IMR-90 (cell line): Measurements from ENCODE around the gene ITSN1. TPM values are rescaled to one million over a fixed set of nuclear protein-coding genes. Genes with fewer than 3 reads are reported as not detected.

ENCODE experiments used
- ATAC-seq: fragments of 200-7000 bp; cut with Tn5 transposase; 2 replicates; pipeline ENCODE4 v1.9.1; 2020; ENCODE audit warnings: low read depth, mild to moderate bottlenecking, moderate library complexity
- BruUV-seq: library from RNA; stranded (reverse); fragments of 400-500 nt; replicated peaks from 2 replicates; lab custom pipeline; 2021; lab: Mats Ljungman, UMichigan
- CTCF ChIA-PET: fragments of 300-600 bp; formaldehyde crosslinking; extraction: SDS; loops from one replicate; lab custom pipeline; 2021; ENCODE audit warnings: antibody characterized with exemption; lab: Yijun Ruan, JAX
- POLR2A ChIA-PET: fragments of 300-600 bp; sonication (Branson Sonifier 250); formaldehyde crosslinking; loops from one replicate; lab custom pipeline; 2022; ENCODE audit warnings: antibody characterized with exemption; ENCODE audit not compliant: unreplicated experiment; lab: Charles Lee
- DNase-seq: peaks from one replicate; pipeline ENCODE4 v3.0.0; 2013
- H2AFZ ChIP-seq: replicated peaks from 2 replicates; pipeline ENCODE3; 2013; ENCODE audit warnings: low read length, mild to moderate bottlenecking; ENCODE audit not compliant: poor library complexity
- H2AK5ac ChIP-seq: 2 replicates; pipeline ENCODE4 v1.6.1; 2013; ENCODE audit warnings: low read depth, low read length, inconsistent platforms
- H2AK9ac ChIP-seq: replicated peaks from 2 replicates; pipeline ENCODE3; 2013; ENCODE audit warnings: mild to moderate bottlenecking, low read depth, low read length, moderate library complexity; ENCODE audit not compliant: poor library complexity
- H2BK120ac ChIP-seq: 2 replicates; pipeline ENCODE4 v1.6.1; 2013; ENCODE audit warnings: low read depth, low read length, inconsistent platforms
- H2BK15ac ChIP-seq: 3 replicates; pipeline ENCODE4 v1.6.1; 2013; ENCODE audit warnings: low read depth, low read length, inconsistent platforms
- H2BK20ac ChIP-seq: 2 replicates; pipeline ENCODE4 v1.6.1; 2013; ENCODE audit warnings: low read depth, mild to moderate bottlenecking, inconsistent platforms, low read length, moderate library complexity
- H2BK5ac ChIP-seq: 2 replicates; pipeline ENCODE4 v1.6.1; 2013; ENCODE audit warnings: mild to moderate bottlenecking, low read depth, low read length, inconsistent platforms; ENCODE audit not compliant: poor library complexity, severe bottlenecking
- H3K14ac ChIP-seq: replicated peaks from 2 replicates; pipeline ENCODE4 v1.6.1; 2013; ENCODE audit warnings: low read depth, low read length, inconsistent platforms
- H3K18ac ChIP-seq: 2 replicates; pipeline ENCODE4 v1.6.1; 2013; ENCODE audit warnings: low read depth, low read length, control low read depth
- H3K23ac ChIP-seq: 2 replicates; pipeline ENCODE4 v1.6.1; 2013; ENCODE audit warnings: low read depth, low read length, inconsistent platforms
- H3K27ac ChIP-seq: 2 replicates; pipeline ENCODE4 v1.5.1; 2013; ENCODE audit warnings: mild to moderate bottlenecking, control low read depth, low read length; ENCODE audit not compliant: insufficient read depth
- H3K27me3 ChIP-seq: 2 replicates; pipeline ENCODE4 v1.6.1; 2013; ENCODE audit warnings: low read length; ENCODE audit not compliant: control insufficient read depth, insufficient read depth
- H3K36me3 ChIP-seq: 2 replicates; pipeline ENCODE4 v1.6.1; 2013; ENCODE audit warnings: low read length, mixed read lengths; ENCODE audit not compliant: control insufficient read depth, insufficient read depth
- H3K4ac ChIP-seq: 2 replicates; pipeline ENCODE4 v1.6.1; 2013; ENCODE audit warnings: low read depth, low read length, inconsistent platforms
- H3K4me1 ChIP-seq: 2 replicates; pipeline ENCODE4 v1.6.1; 2013; ENCODE audit warnings: low read length, mixed read lengths; ENCODE audit not compliant: control insufficient read depth, insufficient read depth
- H3K4me2 ChIP-seq: 2 replicates; pipeline ENCODE4 v1.6.1; 2013; ENCODE audit warnings: low read depth, mild to moderate bottlenecking, control low read depth, low read length, moderate library complexity
- H3K4me3 ChIP-seq: 2 replicates; pipeline ENCODE4 v1.5.1; 2013; ENCODE audit warnings: low read depth, mild to moderate bottlenecking, control low read depth, low read length, moderate library complexity; ENCODE audit not compliant: insufficient read depth
- H3K56ac ChIP-seq: 2 replicates; pipeline ENCODE4 v1.6.1; 2013; ENCODE audit warnings: low read length, inconsistent platforms; ENCODE audit not compliant: insufficient read depth; ENCODE audit errors: extremely low read depth
- H3K79me1 ChIP-seq, 2 experiments: 2 replicates each; pipeline ENCODE4 v1.6.1; 2013; ENCODE audit warnings: low read length in 2 of 2, inconsistent platforms in 1 of 2, low read depth in 1 of 2
- H3K9ac ChIP-seq: 2 replicates; pipeline ENCODE4 v1.6.1; 2013; ENCODE audit warnings: low read depth, low read length, control low read depth
- H3K9me1 ChIP-seq: 2 replicates; pipeline ENCODE4 v1.6.1; 2013; ENCODE audit warnings: low read length, inconsistent platforms; ENCODE audit not compliant: insufficient read depth
- H3K9me3 ChIP-seq: 2 replicates; pipeline ENCODE4 v1.6.1; 2013; ENCODE audit warnings: low read length; ENCODE audit not compliant: control insufficient read depth, insufficient read depth
- H4K20me1 ChIP-seq: 2 replicates; pipeline ENCODE4 v1.6.1; 2013; ENCODE audit warnings: low read length, inconsistent platforms; ENCODE audit not compliant: insufficient read depth
- H4K5ac ChIP-seq: 2 replicates; pipeline ENCODE4 v1.6.1; 2013; ENCODE audit warnings: mild to moderate bottlenecking, low read depth, low read length, control low read depth
- H4K8ac ChIP-seq, 2 experiments: 2 replicates each; pipeline ENCODE4 v1.6.1; 2013; ENCODE audit warnings: low read depth in 2 of 2, low read length in 2 of 2, control low read depth in 1 of 2, inconsistent platforms in 1 of 2
- H4K91ac ChIP-seq: 2 replicates; pipeline ENCODE4 v1.6.1; 2013; ENCODE audit warnings: low read depth, low read length, inconsistent platforms; ENCODE audit not compliant: insufficient read depth
- CHD1 ChIP-seq: IDR thresholded peaks from 2 replicates; pipeline ENCODE4 v1.6.1; 2012; ENCODE audit warnings: low read depth, low read length, improper control_type of control experiment
- MAZ ChIP-seq: IDR thresholded peaks from 2 replicates; pipeline ENCODE4 v1.6.1; 2012; ENCODE audit warnings: low read depth, mild to moderate bottlenecking, low read length, improper control_type of control experiment, moderate library complexity, borderline replicate concordance
- NFE2L2 ChIP-seq: fragments of 150-350 bp; IDR thresholded peaks from 2 replicates; pipeline ENCODE4 v1.6.1; 2016; ENCODE audit warnings: low read depth, mild to moderate bottlenecking, low read length
- RCOR1 ChIP-seq: IDR thresholded peaks from 2 replicates; pipeline ENCODE4 v1.6.1; 2012; ENCODE audit warnings: mild to moderate bottlenecking, low read length, improper control_type of control experiment; ENCODE audit not compliant: insufficient replicate concordance
- SMC3 ChIP-seq: fragments of 150-350 bp; IDR thresholded peaks from 2 replicates; pipeline ENCODE4 v1.6.1; 2016; ENCODE audit warnings: low read depth, mild to moderate bottlenecking, antibody characterized with exemption, low read length, moderate library complexity
- WGBS, 2 experiments: methylation state at CpG; one replicate each; pipeline versions ENCODE4 v1.1.5 to v1.1.7; 2013; ENCODE audit warnings: missing lambda C conversion rate in 2 of 2; ENCODE audit not compliant: insufficient read length in 1 of 2; ENCODE audit errors: extremely low coverage in 2 of 2; 5-methylcytosine and 5-hydroxymethylcytosine counted together
- dilution Hi-C: fragments of 300-500 bp; cut with HindIII; formaldehyde crosslinking; loops from one replicate; pipeline ENCODE4 v1.14.3; 2018; ENCODE audit warnings: low sequenced_read_pairs; ENCODE audit not compliant: unreplicated experiment
- in situ Hi-C: fragments of 300-500 bp; cut with MboI; formaldehyde crosslinking; loops from 3 replicates; pipeline ENCODE4 v1.14.3; 2019; ENCODE audit warnings: low sequenced_read_pairs, inconsistent platforms, mixed read lengths
- intact Hi-C: fragments of 100-400 bp; cut with micrococcal nuclease; formaldehyde crosslinking; loops from 2 replicates; pipeline ENCODE4 v1.10.0; 2022
- polyA plus RNA-seq, 3 experiments: library from polyadenylated mRNA; depleted of rRNA; stranded (reverse); fragments of >200 nt; gene quantifications; 2 replicates each; pipeline ENCODE4 v1.2.3, GENCODE V29; 2012; ENCODE audit warnings: low replicate concordance in 1 of 3
- total RNA-seq: library from RNA; depleted of rRNA; stranded (reverse); fragments of >200 nt; gene quantifications from 2 replicates; pipeline ENCODE4 v1.2.3, GENCODE V29; 2012
- TF ChIP-seq, protein P1 (sequence below): conservative IDR thresholded peaks from 2 replicates; pipeline ENCODE4 v1.5.1; 2012; ENCODE audit warnings: mild to moderate bottlenecking, low read depth, low read length, improper control_type of control experiment

ITSN1 gene
- total and polyA plus RNA-seq, 2 of the 4 experiments (the other 2 are of a cell fraction) = 45.4 to 62.0 TPM

- ATAC-seq (no peak), DNase-seq (no peak)
- H3K4me3 ChIP-seq = no peak overlapping the region
- TF ChIP-seq, protein P1, sequence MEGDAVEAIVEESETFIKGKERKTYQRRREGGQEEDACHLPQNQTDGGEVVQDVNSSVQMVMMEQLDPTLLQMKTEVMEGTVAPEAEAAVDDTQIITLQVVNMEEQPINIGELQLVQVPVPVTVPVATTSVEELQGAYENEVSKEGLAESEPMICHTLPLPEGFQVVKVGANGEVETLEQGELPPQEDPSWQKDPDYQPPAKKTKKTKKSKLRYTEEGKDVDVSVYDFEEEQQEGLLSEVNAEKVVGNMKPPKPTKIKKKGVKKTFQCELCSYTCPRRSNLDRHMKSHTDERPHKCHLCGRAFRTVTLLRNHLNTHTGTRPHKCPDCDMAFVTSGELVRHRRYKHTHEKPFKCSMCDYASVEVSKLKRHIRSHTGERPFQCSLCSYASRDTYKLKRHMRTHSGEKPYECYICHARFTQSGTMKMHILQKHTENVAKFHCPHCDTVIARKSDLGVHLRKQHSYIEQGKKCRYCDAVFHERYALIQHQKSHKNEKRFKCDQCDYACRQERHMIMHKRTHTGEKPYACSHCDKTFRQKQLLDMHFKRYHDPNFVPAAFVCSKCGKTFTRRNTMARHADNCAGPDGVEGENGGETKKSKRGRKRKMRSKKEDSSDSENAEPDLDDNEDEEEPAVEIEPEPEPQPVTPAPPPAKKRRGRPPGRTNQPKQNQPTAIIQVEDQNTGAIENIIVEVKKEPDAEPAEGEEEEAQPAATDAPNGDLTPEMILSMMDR = no peak
- no peak for TF ChIP-seq NFE2L2
- no peak for TF ChIP-seq SMC3
- no peak for TF ChIP-seq MAZ
- TF ChIP-seq RCOR1 = no peak
- TF ChIP-seq CHD1 = no peak
- no peak overlapping the region for H2BK20ac ChIP-seq
- 93% methylated on average over 11 of the region's 18 CpGs; no CpG with 5 or more reads in 1 of the 2 experiments for WGBS, 2 experiments
- H3K36me3 ChIP-seq = no peaks in the 10 kb centered on the region
- ChIA-PET CTCF (no interaction called here), POLR2A (no interaction called here)
- no peak overlapping the region for H3K56ac ChIP-seq
- H2AK9ac ChIP-seq = no peak overlapping the region
- no peaks in the 10 kb centered on the region for H4K20me1 ChIP-seq
- H2AK5ac ChIP-seq = no peak overlapping the region
- in situ Hi-C loops = no loop called here
- H3K79me1 ChIP-seq = no peaks in the 10 kb centered on the region
- H2BK120ac ChIP-seq = no peak overlapping the region
- dilution Hi-C loops = no loop called here
- no peak overlapping the region for H3K9ac ChIP-seq
- BruUV-seq = no TSS peak
- no peak overlapping the region for H3K23ac ChIP-seq
- H4K5ac ChIP-seq = no peak overlapping the region
- H3K14ac ChIP-seq = no peak overlapping the region
- no peak overlapping the region for H3K27ac ChIP-seq
- H3K9me3 ChIP-seq = no peaks in the 10 kb centered on the region
- H3K9me1 ChIP-seq = no peaks in the 10 kb centered on the region
- H2AFZ ChIP-seq = no peak overlapping the region
- H2BK5ac ChIP-seq = no peak overlapping the region
- no peak overlapping the region for H4K91ac ChIP-seq
- no peak overlapping the region for H3K4ac ChIP-seq
- H4K8ac ChIP-seq = no peak overlapping the region
- H3K4me2 ChIP-seq = no peak overlapping the region
- intact Hi-C loops = no loop called here
- no peak overlapping the region for H3K18ac ChIP-seq
- no peaks in the 10 kb centered on the region for H3K4me1 ChIP-seq
- H2BK15ac ChIP-seq = no peak overlapping the region
- peaks cover 11% of the 10 kb centered on the region for H3K27me3 ChIP-seq
Measured at GRCh38 chr21:33859373-33860102, 217.2 kb downstream of the ITSN1 start.
